Choroid plexus epithelial cell (primary cell): ENCODE measurements around the gene TBXAS1.

Source experiments
- DNase-seq: peaks from one replicate; pipeline ENCODE4 v3.0.0-alpha.2; 2010; ENCODE audit warnings: low read depth
- H3K4me3 ChIP-seq: 2 replicates; pipeline ENCODE4 v1.5.1; 2011; ENCODE audit warnings: low read depth, mild to moderate bottlenecking, control low read depth, low read length, moderate library complexity
- CTCF ChIP-seq: conservative IDR thresholded peaks from 2 replicates; pipeline ENCODE4 v1.5.1; 2011; ENCODE audit warnings: low read depth, mild to moderate bottlenecking, control low read depth, inconsistent platforms, low read length, moderate library complexity

The TBXAS1 gene

GRCh38 chr7:140018125-140019043 lies 189.3 kb downstream of the TBXAS1 start:
- H3K4me3 ChIP-seq = no peak overlapping the region
- DNase-seq = no peak
- TF ChIP-seq CTCF = no peak

- no peak for DNase-seq
- H3K4me3 ChIP-seq = no peak overlapping the region
- TF ChIP-seq CTCF = no peak
Observed at GRCh38 chr7:140019172-140019571, 190.1 kb downstream of the TBXAS1 start.

GRCh38 chr7:140019606-140020005 lies 190.5 kb downstream of the TBXAS1 start:
- TF ChIP-seq CTCF = no peak
- H3K4me3 ChIP-seq = no peak overlapping the region
- no peak for DNase-seq

GRCh38 chr7:140021603-140022002 lies 192.5 kb downstream of the TBXAS1 start:
- DNase-seq = no peak
- H3K4me3 ChIP-seq = no peak overlapping the region
- TF ChIP-seq CTCF = no peak

GRCh38 chr7:140022582-140023211 lies 193.6 kb downstream of the TBXAS1 start:
- TF ChIP-seq CTCF = no peak
- DNase-seq = peak; percentile 60
- no peak overlapping the region for H3K4me3 ChIP-seq

- no peak for TF ChIP-seq CTCF
- no peak for DNase-seq
- H3K4me3 ChIP-seq = no peak overlapping the region
Observed at GRCh38 chr7:140023728-140024127, 194.7 kb downstream of the TBXAS1 start.
